Activated naive CD8-positive, alpha-beta T cell treated with anti-CD3 and anti-CD28 coated beads for 36 hours (primary cell): ENCODE data around the gene MTPN. TPM values are rescaled to one million over a fixed set of nuclear protein-coding genes. Genes with fewer than 3 reads are reported as not detected.

Source experiments
- DNase-seq: peaks from one replicate; pipeline ENCODE4 v3.0.0; 2021
- H3K27ac Mint-ChIP-seq: one replicate; pipeline ENCODE4 v1.8.0; 2022; ENCODE audit warnings: mild to moderate bottlenecking, moderate library complexity, mixed read lengths
- H3K27me3 Mint-ChIP-seq: one replicate; pipeline ENCODE4 v1.8.0; 2022; ENCODE audit warnings: mild to moderate bottlenecking, mixed read lengths
- H3K36me3 Mint-ChIP-seq: one replicate; pipeline ENCODE4 v1.8.0; 2021; ENCODE audit warnings: mild to moderate bottlenecking, mixed read lengths
- H3K4me1 Mint-ChIP-seq: one replicate; pipeline ENCODE4 v1.8.0; 2021; ENCODE audit warnings: mixed read lengths
- H3K4me3 Mint-ChIP-seq: one replicate; pipeline ENCODE4 v1.8.0; 2022; ENCODE audit warnings: mild to moderate bottlenecking, moderate library complexity, mixed read lengths
- H3K9me3 Mint-ChIP-seq: one replicate; pipeline ENCODE4 v1.8.0; 2022; ENCODE audit warnings: mixed read lengths
- total RNA-seq, 2 experiments: library from RNA; stranded (reverse); gene quantifications; one replicate each; pipeline ENCODE4 v1.2.3, GENCODE V29; 2021

The MTPN gene
- total RNA-seq, 2 experiments from 2014 or later = 136 to 139 TPM

DNA sequence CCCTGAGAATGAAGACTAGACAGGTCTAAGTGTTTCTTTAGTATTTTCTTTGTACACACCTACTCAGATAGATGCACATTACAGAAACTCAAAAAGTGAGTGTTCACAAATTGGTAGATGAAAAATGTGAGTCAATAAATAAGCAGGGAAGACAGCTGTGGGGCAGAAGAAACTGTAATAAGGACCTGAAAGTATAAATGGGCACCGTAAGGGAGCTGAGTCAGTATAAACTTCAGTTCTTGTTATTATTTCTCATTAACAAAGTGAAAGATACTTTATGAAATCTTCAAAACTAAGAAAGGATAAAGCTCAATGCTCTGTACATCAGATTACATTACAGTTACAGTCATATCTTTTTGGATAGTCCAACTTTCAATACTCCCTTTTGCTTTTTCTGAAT, 2.5 kb downstream of the MTPN start:
- DNase-seq = no peak
- H3K4me1 Mint-ChIP-seq = peaks cover 41% of the 10 kb centered on the region
- peaks cover 3% of the 10 kb centered on the region for H3K27me3 Mint-ChIP-seq
- peaks cover 29% of the 10 kb centered on the region for H3K36me3 Mint-ChIP-seq
- no peak overlapping the region for H3K27ac Mint-ChIP-seq
- peak overlapping the region; percentile 58 for H3K4me3 Mint-ChIP-seq
- no peaks in the 10 kb centered on the region for H3K9me3 Mint-ChIP-seq

DNA sequence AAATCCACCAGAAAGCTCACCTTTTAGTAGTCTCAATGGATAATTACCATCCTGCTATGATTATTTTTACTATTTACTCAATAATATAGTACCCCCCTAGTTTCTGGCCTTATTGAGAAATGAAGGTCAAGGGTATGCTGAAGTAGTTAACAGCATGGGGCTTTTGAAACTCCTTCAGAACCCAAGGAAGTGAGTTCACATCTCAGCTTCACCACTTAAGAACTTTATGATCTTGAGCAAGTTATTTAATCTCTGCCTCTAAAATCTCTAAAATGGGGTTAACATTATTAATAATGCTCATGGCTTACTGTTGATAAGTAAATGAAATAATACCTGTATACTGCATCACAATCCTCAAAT, 5.8 kb downstream of the MTPN start:
- Mint-ChIP-seq H3K36me3 (peaks cover 50% of the 10 kb centered on the region), H3K4me3 (no peak overlapping the region), H3K27me3 (no peaks in the 10 kb centered on the region), H3K27ac (no peak overlapping the region), H3K9me3 (no peaks in the 10 kb centered on the region), H3K4me1 (peaks cover 60% of the 10 kb centered on the region)
- DNase-seq = no peak

DNA sequence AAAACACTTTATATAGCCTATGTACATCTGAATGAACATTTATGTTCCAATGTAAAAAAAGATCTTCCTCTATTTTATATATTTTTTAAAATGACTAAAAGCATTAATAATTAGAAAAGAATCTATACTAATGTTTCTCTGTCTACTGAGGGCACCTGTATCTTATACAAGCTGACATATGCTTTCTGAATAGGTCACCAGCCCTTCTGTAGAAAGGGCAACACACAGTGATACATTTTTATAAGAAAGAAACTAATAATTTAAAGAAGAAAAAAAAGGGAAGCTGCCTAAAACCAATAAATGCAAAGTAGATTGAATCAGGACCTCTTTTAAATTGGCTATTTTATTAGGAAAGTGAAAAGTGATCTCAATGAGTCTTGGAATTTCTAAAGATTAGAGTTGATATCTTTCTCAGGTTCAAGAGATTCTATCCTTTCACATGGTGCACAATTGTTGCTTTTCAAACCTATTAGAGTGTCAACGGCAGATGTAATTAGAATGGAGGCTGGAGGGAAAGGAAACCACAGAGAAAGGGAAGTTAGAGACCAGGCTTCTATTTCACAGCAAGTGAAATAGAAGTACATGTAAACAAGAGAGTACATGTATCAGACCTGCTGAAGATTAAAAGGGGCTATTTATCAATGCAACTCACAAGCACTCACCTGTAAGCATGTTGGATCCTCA, 6.3 kb downstream of the MTPN start:
- no peaks in the 10 kb centered on the region for H3K9me3 Mint-ChIP-seq
- peaks cover 49% of the 10 kb centered on the region for H3K36me3 Mint-ChIP-seq
- DNase-seq = no peak
- H3K27me3 Mint-ChIP-seq = no peaks in the 10 kb centered on the region
- peaks cover 62% of the 10 kb centered on the region for H3K4me1 Mint-ChIP-seq
- no peak overlapping the region for H3K27ac Mint-ChIP-seq
- no peak overlapping the region for H3K4me3 Mint-ChIP-seq

DNA sequence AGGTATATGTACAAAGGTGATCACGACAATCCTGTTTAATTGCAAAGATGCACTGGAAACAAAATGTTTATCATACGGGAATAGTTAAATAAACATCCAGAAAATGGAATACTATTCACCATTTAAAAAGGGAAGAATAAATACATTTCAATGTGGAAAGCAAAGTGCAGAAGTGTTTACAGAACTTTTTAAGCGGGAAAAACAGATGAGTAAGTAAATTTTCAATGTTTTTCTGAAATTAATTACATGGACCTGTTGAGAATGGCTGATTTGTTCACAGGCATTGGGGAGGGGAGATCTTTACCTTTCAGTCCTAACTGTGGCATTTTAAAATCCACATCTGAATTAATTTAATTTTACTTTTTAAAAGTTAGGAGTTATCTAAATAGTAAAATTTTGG, 7.1 kb downstream of the MTPN start:
- Mint-ChIP-seq H3K4me3 (no peak overlapping the region), H3K27ac (no peak overlapping the region), H3K27me3 (no peaks in the 10 kb centered on the region), H3K4me1 (peaks cover 63% of the 10 kb centered on the region), H3K9me3 (no peaks in the 10 kb centered on the region), H3K36me3 (peaks cover 49% of the 10 kb centered on the region)
- no peak for DNase-seq

DNA sequence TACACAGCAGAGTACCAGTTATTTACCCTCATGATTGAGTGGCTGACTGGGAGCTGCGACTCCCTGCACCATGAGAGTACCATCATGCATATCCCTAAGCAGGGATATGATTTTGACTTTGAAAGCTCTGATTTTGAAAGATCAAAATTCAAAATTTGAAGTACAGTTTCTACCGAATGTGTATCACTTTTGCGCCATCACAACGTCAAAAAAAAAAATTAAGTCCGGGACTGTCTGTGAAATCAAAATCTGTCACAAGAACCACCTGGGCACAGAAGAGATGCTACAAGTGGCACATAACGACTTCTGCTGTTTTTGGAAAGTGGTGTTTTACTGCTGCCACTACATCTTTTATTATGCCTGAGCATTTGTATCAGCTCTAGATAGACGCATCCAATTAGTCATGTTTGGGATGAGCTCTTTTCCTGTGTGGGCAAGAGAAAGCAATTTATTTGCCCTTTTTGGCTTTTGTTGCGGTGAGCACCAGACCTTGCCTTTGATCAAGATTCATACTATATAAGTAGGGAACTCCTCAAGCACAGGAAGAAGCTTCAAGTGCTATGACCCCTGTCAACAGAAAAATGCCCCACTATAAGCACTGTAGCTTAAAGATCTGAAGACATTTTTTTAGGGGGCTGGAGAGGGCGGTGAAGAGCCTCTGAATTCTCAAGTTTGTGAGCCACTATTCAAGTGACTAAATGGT, 10.7 kb downstream of the MTPN start:
- Mint-ChIP-seq H3K27me3 (no peaks in the 10 kb centered on the region), H3K4me1 (peaks cover 67% of the 10 kb centered on the region), H3K36me3 (peaks cover 38% of the 10 kb centered on the region), H3K9me3 (no peaks in the 10 kb centered on the region), H3K4me3 (no peak overlapping the region), H3K27ac (no peak overlapping the region)
- DNase-seq = no peak

DNA sequence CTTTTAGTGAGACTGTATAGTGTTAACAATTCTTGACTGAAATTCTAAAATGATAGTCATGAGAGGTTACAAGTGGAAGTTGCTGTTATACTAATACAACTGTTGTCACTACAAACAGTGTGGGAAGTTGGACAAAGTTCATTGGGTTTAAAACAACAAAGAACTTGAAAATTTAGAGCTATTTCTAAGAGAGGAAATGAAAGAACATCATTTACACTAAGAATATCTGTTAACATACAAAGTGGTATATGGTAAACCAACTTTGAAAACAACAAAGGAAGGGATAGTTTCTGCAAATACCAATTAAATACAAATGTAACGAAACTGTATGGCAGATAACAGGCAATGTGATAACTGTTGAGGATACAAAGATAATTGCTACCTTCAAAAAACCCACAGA, 11.6 kb downstream of the MTPN start:
- Mint-ChIP-seq H3K4me1 (peaks cover 71% of the 10 kb centered on the region), H3K27me3 (no peaks in the 10 kb centered on the region), H3K4me3 (no peak overlapping the region), H3K27ac (no peak overlapping the region), H3K36me3 (peaks cover 36% of the 10 kb centered on the region), H3K9me3 (no peaks in the 10 kb centered on the region)
- no peak for DNase-seq

DNA sequence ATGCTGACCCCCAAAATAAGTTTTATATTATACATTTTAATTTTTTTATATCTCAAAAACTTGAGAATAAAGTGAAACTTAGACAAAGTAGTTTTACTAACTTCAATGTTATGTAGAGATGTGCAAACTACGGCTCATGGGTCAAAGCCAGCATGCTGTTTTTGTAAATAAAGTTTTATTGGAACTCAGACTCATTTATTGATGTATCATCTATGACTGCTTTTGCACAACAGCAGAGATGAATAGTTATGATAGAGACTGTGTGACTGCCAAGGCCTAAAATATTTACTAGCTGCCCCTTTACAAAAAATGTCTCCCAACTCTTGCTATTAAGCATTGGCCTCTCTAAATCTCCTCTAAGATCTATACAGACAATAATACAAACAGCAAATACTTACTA, 12.4 kb downstream of the MTPN start:
- no peak overlapping the region for H3K27ac Mint-ChIP-seq

DNA sequence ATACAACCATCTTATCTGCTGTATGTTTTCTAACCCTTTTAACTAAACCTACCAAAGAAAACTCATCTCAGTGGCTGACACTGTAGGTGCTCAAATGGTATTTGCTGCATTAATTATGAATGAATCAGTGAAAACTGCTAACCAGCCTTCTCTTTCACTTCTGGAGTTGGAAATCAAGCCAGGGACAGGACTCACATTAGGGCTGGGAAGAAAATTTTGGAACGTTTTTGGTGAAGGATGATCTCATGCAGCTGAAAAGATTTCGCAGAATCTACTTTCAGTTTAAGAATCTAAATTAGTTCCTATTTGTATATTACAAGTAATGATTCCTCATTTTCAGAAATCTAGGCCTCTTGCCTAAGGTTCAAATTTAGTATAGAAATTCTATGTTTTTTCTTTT, 12.9 kb downstream of the MTPN start:
- Mint-ChIP-seq H3K36me3 (peaks cover 34% of the 10 kb centered on the region), H3K9me3 (no peaks in the 10 kb centered on the region), H3K27ac (no peak overlapping the region), H3K27me3 (no peaks in the 10 kb centered on the region), H3K4me3 (no peak overlapping the region), H3K4me1 (peaks cover 73% of the 10 kb centered on the region)
- DNase-seq = no peak

More for the DNA sequence above, 12.4 kb downstream of the MTPN start:
- H3K36me3 Mint-ChIP-seq = peaks cover 39% of the 10 kb centered on the region
- no peaks in the 10 kb centered on the region for H3K9me3 Mint-ChIP-seq
- H3K27me3 Mint-ChIP-seq = no peaks in the 10 kb centered on the region
- DNase-seq = no peak
- H3K4me1 Mint-ChIP-seq = peaks cover 74% of the 10 kb centered on the region
- H3K4me3 Mint-ChIP-seq = no peak overlapping the region

DNA sequence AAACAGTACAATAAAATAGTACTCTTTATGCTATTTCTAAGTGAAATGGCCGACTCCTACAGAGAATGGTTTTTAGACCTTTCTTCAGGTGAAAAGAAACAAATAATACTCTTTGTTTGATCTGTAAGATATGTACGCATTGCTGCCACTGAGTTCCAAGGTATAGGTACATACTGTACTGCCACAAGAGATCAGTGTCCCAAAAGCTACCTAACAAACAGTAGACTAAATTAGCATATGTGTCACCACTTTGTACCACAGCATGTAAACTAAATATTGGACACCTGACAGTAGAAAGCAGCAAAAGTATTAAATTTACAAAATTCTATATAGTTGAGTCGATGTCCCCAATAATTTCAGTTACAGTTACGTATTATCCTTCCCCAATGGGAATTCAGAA, 14.4 kb downstream of the MTPN start:
- Mint-ChIP-seq H3K27me3 (no peaks in the 10 kb centered on the region), H3K4me1 (peaks cover 69% of the 10 kb centered on the region), H3K9me3 (no peaks in the 10 kb centered on the region), H3K4me3 (no peak overlapping the region), H3K27ac (no peak overlapping the region), H3K36me3 (peaks cover 25% of the 10 kb centered on the region)
- DNase-seq = no peak

DNA sequence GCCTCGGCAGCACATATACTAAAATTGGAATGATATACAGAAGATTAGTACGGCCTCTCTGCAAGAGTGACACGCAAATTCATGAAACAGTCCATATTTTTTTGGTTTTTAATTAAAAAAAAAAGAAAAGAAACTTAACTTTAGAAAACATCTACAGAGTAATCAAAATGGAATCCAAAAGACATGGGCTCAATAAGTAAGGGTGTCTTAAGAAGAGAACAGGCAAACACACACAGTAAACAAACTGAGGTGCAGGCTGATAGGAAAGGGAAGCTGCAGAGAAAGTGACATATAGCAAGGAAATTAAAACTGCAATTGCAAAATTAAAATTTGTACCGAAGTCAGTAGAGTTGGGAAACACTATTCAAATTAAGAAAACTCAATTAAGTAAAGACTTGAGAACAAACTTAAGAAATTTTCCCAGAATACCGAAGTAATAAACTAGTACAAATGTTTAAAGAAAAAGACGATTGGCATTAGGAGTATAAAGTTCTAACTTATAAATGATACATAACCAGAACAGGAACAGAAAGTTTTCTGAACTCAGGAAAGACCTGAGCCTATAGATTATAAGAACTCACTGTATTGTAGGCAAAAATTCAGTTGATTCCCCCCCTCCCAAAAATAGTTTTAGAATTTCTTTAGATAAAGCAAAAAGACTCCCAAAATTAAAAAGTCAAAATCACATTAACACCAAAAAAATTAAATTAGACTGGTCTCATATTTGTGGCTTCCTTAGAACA, 16.3 kb downstream of the MTPN start:
- Mint-ChIP-seq H3K4me3 (no peak overlapping the region), H3K27me3 (no peaks in the 10 kb centered on the region), H3K27ac (no peak overlapping the region), H3K9me3 (no peaks in the 10 kb centered on the region), H3K4me1 (peaks cover 61% of the 10 kb centered on the region), H3K36me3 (peaks cover 25% of the 10 kb centered on the region)
- no peak for DNase-seq

DNA sequence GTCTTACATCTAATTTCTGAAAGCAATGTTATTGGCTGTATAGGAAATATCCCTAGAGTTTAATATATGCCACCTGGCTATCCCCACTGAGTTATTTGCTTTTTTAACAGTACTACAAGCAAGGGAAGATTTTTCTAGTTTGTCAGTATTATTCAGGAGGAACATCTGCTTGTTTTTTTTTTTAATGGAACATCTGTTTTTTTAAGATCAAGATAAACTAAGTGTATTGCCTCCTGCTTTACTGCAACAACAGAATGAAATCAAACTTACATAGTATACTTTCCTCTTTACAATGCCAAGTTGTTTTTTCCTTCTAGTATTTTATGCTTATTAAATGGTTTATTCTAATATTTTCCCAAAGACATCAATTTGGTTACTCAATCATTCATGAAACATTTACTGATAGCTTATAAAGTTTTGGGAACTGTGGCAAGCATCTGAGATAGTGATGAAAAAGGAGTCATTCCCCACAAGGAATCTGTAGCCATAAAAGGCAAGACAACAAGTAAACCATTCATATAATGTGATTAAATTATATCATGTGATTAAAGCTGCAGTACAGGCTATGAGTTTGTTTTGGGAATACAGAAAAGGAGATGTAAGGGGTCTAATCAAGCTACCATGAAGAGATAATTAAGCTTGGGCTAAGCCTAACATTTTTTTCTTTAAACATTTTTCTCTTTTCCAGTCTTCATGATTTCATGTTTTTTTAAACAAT, 17.4 kb downstream of the MTPN start:
- no peaks in the 10 kb centered on the region for H3K27me3 Mint-ChIP-seq

DNA sequence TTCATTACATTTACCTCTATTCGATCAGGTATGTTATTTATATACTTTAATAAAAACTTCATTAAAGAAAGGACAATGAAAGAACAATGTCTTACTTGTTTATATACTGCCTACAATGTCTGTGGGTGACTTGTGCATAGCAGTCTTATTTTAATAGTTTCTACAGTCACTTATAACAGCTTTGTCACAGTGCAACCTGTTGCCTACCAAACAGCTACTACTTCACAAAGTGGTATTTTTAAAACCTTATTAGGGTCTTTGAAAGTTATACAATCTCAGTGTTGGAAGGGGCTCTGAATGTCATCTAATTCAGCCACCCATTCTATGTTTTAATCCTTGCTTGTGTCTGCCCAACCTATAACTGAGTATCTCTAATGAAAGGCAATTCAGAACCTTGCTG, 19.0 kb downstream of the MTPN start:
- Mint-ChIP-seq H3K4me1 (peaks cover 57% of the 10 kb centered on the region), H3K27me3 (no peaks in the 10 kb centered on the region), H3K9me3 (no peaks in the 10 kb centered on the region)

More for the DNA sequence above, 17.4 kb downstream of the MTPN start:
- peaks cover 61% of the 10 kb centered on the region for H3K4me1 Mint-ChIP-seq
- H3K36me3 Mint-ChIP-seq = peaks cover 31% of the 10 kb centered on the region
- no peaks in the 10 kb centered on the region for H3K9me3 Mint-ChIP-seq
- DNase-seq = no peak
- no peak overlapping the region for H3K27ac Mint-ChIP-seq
- no peak overlapping the region for H3K4me3 Mint-ChIP-seq

DNA sequence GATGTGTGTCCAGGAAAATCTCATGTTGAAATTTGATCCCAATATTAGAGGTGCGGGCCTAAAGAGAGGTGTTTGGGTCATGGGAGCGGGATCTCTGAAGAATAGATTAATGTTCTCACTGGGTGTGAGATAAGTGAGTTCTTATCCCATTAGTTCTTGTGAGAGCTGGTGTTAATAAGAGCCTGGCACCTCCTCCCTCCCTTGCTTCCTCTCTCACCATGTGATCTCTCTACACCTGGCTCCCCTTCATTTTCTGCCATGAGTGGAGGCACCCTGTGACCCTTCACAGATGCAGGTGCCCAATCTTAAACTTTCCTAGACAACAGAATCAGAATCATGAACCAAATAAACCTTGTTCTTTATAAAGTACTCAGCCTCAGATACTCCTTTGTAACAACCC, 19.5 kb downstream of the MTPN start:
- Mint-ChIP-seq H3K4me1 (peaks cover 52% of the 10 kb centered on the region), H3K27ac (no peak overlapping the region), H3K36me3 (peaks cover 39% of the 10 kb centered on the region), H3K4me3 (no peak overlapping the region), H3K27me3 (no peaks in the 10 kb centered on the region), H3K9me3 (no peaks in the 10 kb centered on the region)
- no peak for DNase-seq

More for the DNA sequence above, 19.0 kb downstream of the MTPN start:
- Mint-ChIP-seq H3K27ac (no peak overlapping the region), H3K4me3 (no peak overlapping the region), H3K36me3 (peaks cover 33% of the 10 kb centered on the region)
- DNase-seq = no peak

DNA sequence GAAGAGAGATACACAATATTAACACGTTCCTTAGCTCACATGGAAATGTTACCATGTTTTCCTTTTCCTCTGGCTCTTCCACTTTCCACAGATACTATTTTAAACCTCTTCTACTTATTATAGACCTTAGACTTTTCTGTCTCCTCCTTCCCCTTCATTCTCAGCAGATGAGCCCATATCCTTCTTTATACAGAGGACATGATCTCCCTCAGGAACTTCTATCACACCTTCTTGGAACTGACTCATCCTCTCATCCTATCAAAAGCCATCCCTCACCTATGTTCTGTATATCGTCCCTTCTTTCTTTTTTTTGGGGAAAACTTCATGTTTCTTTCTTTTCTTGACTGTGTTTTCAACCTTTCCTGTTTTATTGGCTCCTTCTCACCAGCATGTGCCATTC, 20.8 kb downstream of the MTPN start:
- Mint-ChIP-seq H3K27me3 (no peaks in the 10 kb centered on the region), H3K4me3 (no peak overlapping the region), H3K27ac (no peak overlapping the region), H3K9me3 (no peaks in the 10 kb centered on the region), H3K36me3 (peaks cover 41% of the 10 kb centered on the region), H3K4me1 (peaks cover 49% of the 10 kb centered on the region)
- no peak for DNase-seq

DNA sequence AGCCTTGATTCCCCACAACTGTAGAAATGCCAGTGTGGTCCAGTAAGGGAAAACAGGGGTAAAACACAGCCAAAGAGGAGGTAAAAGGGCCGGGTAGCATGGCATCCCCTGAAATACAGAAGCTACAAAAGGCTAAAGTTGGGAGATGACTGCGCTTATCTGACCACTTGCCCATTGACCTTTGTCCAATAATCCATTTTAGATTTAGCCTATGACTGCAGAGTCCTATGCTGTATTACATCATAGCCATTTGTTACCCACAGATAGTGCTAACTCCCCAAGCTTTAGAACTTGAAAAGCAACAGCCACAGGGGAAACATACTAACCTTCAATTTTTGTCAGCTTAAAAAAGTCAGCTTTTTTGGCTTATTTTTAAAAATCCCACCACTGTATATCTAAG, 26.2 kb downstream of the MTPN start:
- Mint-ChIP-seq H3K9me3 (no peaks in the 10 kb centered on the region), H3K4me3 (no peak overlapping the region), H3K27ac (no peak overlapping the region)

More for the DNA sequence above, 26.2 kb downstream of the MTPN start:
- no peak for DNase-seq
- peaks cover 48% of the 10 kb centered on the region for H3K36me3 Mint-ChIP-seq
- no peaks in the 10 kb centered on the region for H3K27me3 Mint-ChIP-seq
- H3K4me1 Mint-ChIP-seq = peaks cover 30% of the 10 kb centered on the region
